Loucy (cell line): Measurements from ENCODE around the gene CSKMT.
A peak's percentile ranks its signal among the peaks of the same experiment; 100 is the strongest.

Experiments
- H2AFZ ChIP-seq: fragments of 200-600 bp; sonication (generic); 2 replicates; pipeline ENCODE4 v1.6.0; 2016; ENCODE audit warnings: antibody characterized with exemption, mild to moderate bottlenecking, low read length, moderate library complexity
- H3F3A ChIP-seq: fragments of 200-600 bp; 2 replicates; pipeline ENCODE4 v1.6.0; 2016; ENCODE audit warnings: antibody characterized with exemption, low read depth, mild to moderate bottlenecking
- H3K27me3 ChIP-seq: fragments of 200-600 bp; sonication (generic); 2 replicates; pipeline ENCODE4 v1.6.1; 2014; ENCODE audit warnings: low read length, mild to moderate bottlenecking; ENCODE audit not compliant: insufficient read depth, poor library complexity, severe bottlenecking
- H3K36me3 ChIP-seq: fragments of 200-600 bp; sonication (generic); 2 replicates; pipeline ENCODE4 v1.6.1; 2016; ENCODE audit warnings: low read length; ENCODE audit not compliant: insufficient read depth
- H3K4me1 ChIP-seq: fragments of 200-600 bp; sonication (generic); 2 replicates; pipeline ENCODE4 v1.5.1; 2014; ENCODE audit warnings: low read length, mild to moderate bottlenecking; ENCODE audit not compliant: insufficient read depth, poor library complexity, severe bottlenecking
- H3K4me2 ChIP-seq: fragments of 200-600 bp; sonication (generic); 2 replicates; pipeline ENCODE4 v1.6.0; 2014; ENCODE audit warnings: antibody characterized with exemption, low read length, low read depth, mild to moderate bottlenecking; ENCODE audit not compliant: poor library complexity, severe bottlenecking
- H3K4me3 ChIP-seq: fragments of 200-600 bp; sonication (generic); 2 replicates; pipeline ENCODE4 v1.5.1; 2014; ENCODE audit warnings: low read length, mild to moderate bottlenecking, mixed read lengths; ENCODE audit not compliant: poor library complexity, severe bottlenecking
- H3K79me2 ChIP-seq: fragments of 200-600 bp; sonication (generic); 2 replicates; pipeline ENCODE4 v1.6.1; 2014; ENCODE audit warnings: low read length; ENCODE audit not compliant: insufficient read depth
- H3K9ac ChIP-seq: fragments of 200-600 bp; sonication (generic); 2 replicates; pipeline ENCODE4 v1.6.0; 2014; ENCODE audit warnings: mild to moderate bottlenecking, low read depth, low read length, moderate library complexity; ENCODE audit not compliant: poor library complexity, severe bottlenecking
- H3K9me2 ChIP-seq: fragments of 200-600 bp; sonication (generic); replicated peaks from 2 replicates; pipeline ENCODE4 v1.6.1; 2016; ENCODE audit warnings: low read depth, low read length, mixed read lengths
- H3K9me3 ChIP-seq: fragments of 200-600 bp; sonication (generic); 2 replicates; pipeline ENCODE4 v1.6.1; 2014; ENCODE audit warnings: mild to moderate bottlenecking, antibody characterized with exemption, low read length, low read depth; ENCODE audit not compliant: insufficient read depth
- H4K20me1 ChIP-seq: fragments of 200-600 bp; sonication (generic); 2 replicates; pipeline ENCODE4 v1.6.0; 2014; ENCODE audit warnings: antibody characterized with exemption, low read length, mild to moderate bottlenecking; ENCODE audit not compliant: insufficient read depth, poor library complexity, severe bottlenecking
- CTCF ChIP-seq: fragments of 200-600 bp; sonication (generic); conservative IDR thresholded peaks from 2 replicates; pipeline ENCODE4 v1.5.1; 2014; ENCODE audit warnings: mild to moderate bottlenecking, antibody characterized with exemption, low read length
- EZH2phosphoT487 ChIP-seq: fragments of 200-600 bp; IDR thresholded peaks from 2 replicates; pipeline ENCODE4 v1.6.1; 2018; ENCODE audit warnings: antibody characterized with exemption, mild to moderate bottlenecking, moderate library complexity, borderline replicate concordance

Gene CSKMT

GRCh38 chr11:62621567-62622470 lies 43.3 kb upstream of the CSKMT start, which contains the start of gene B3GAT3:
Gene B3GAT3, minus strand, starts transcription at chr11:62621986. Its CDS starts 39 bp downstream, at chr11:62621947.
- peaks cover 12% of the 10 kb centered on the region for H3K4me1 ChIP-seq
- peaks cover 21% of the 10 kb centered on the region for H3K79me2 ChIP-seq
- H2AFZ ChIP-seq: peak within 1 kb of the TSS; percentile 52; the same call in 1 of the 2 replicates
- no peaks in the 10 kb centered on the region for H3K9me3 ChIP-seq
- H3K4me3 ChIP-seq: peak within 1 kb of the TSS; percentile 83
- peaks cover 20% of the 10 kb centered on the region; the same call in 1 of the 2 replicates for H3K36me3 ChIP-seq
- peak within 1 kb of the TSS; percentile 88 for H3K9ac ChIP-seq
- H4K20me1 ChIP-seq: no peaks in the 10 kb centered on the region
- no peaks in the 10 kb centered on the region for H3K9me2 ChIP-seq
- H3K4me2 ChIP-seq: peak within 1 kb of the TSS; percentile 89
- peaks cover 15% of the 10 kb centered on the region for H3F3A ChIP-seq
- no peaks in the 10 kb centered on the region for H3K27me3 ChIP-seq
- TF ChIP-seq CTCF (no peak), EZH2phosphoT487 (no peak)

GRCh38 chr11:62622476-62623089 lies 42.5 kb upstream of the CSKMT start:
- H3K9me3 ChIP-seq: no peaks in the 10 kb centered on the region
- H3F3A ChIP-seq: peaks cover 15% of the 10 kb centered on the region
- H3K9me2 ChIP-seq: no peaks in the 10 kb centered on the region
- peaks cover 24% of the 10 kb centered on the region; the same call in 1 of the 2 replicates for H3K36me3 ChIP-seq
- H3K4me3 ChIP-seq: peak overlapping the region; percentile 83
- H3K27me3 ChIP-seq: no peaks in the 10 kb centered on the region
- H3K9ac ChIP-seq: peak overlapping the region; percentile 88
- no peak for TF ChIP-seq CTCF
- TF ChIP-seq EZH2phosphoT487: no peak
- H4K20me1 ChIP-seq: no peaks in the 10 kb centered on the region
- H3K79me2 ChIP-seq: peaks cover 21% of the 10 kb centered on the region
- peaks cover 12% of the 10 kb centered on the region for H3K4me1 ChIP-seq
- peak overlapping the region; percentile 89 for H3K4me2 ChIP-seq
- peak overlapping the region; percentile 25; the same call in 1 of the 2 replicates for H2AFZ ChIP-seq

GRCh38 chr11:62627713-62628112 lies 37.4 kb upstream of the CSKMT start:
- H3K4me3 ChIP-seq: no peak overlapping the region
- H3K4me2 ChIP-seq: no peak overlapping the region
- H3K4me1 ChIP-seq: no peaks in the 10 kb centered on the region
- no peak overlapping the region for H3K9ac ChIP-seq
- H4K20me1 ChIP-seq: no peaks in the 10 kb centered on the region
- peaks cover 67% of the 10 kb centered on the region; the same call in 1 of the 2 replicates for H3K36me3 ChIP-seq
- no peaks in the 10 kb centered on the region for H3K9me2 ChIP-seq
- no peak overlapping the region for H2AFZ ChIP-seq
- no peaks in the 10 kb centered on the region for H3K79me2 ChIP-seq
- no peaks in the 10 kb centered on the region for H3K27me3 ChIP-seq
- H3K9me3 ChIP-seq: no peaks in the 10 kb centered on the region
- peaks cover 8% of the 10 kb centered on the region for H3F3A ChIP-seq
- TF ChIP-seq EZH2phosphoT487 (no peak), CTCF (peak; percentile 29; the same call in 1 of the 2 replicates)
